Sigmoid colon (tissue), 7 donors: ENCODE measurements around the gene TTC3. TPM values are rescaled to one million over a fixed set of nuclear protein-coding genes. Genes with fewer than 3 reads are reported as not detected.
"Not testable (repeated sequence)": the region's sequence is repeated elsewhere in the genome, so short reads cannot be mapped to it uniquely, and the experiment has no call there.

Experiments used
- DNase-seq: peaks from one replicate; pipeline ENCODE4 v3.0.0-alpha.2; 2019
- H3K27ac ChIP-seq, 4 donors: fragments of 200-600 bp; sonication (generic); one replicate each; pipeline ENCODE4 v1.5.1; 2016 to 2019; ENCODE audit warnings: mild to moderate bottlenecking in 1 of 4
- H3K27me3 ChIP-seq, 3 donors: fragments of 200-600 bp; sonication (generic); one replicate each; pipeline ENCODE4 v1.5.1; 2019; ENCODE audit warnings: mild to moderate bottlenecking in 1 of 3
- H3K36me3 ChIP-seq, 4 donors: fragments of 200-600 bp; sonication (generic); one replicate each; pipeline ENCODE4 v1.5.1; 2016 to 2019
- H3K4me1 ChIP-seq, 4 donors: fragments of 200-600 bp; sonication (generic); one replicate each; pipeline ENCODE4 v1.5.1; 2017 to 2019
- H3K4me3 ChIP-seq, 4 donors: fragments of 200-600 bp; sonication (generic); one replicate each; pipeline ENCODE4 v1.5.1; 2017 to 2019; ENCODE audit warnings: mild to moderate bottlenecking in 2 of 4, moderate library complexity in 1 of 4
- H3K9me3 ChIP-seq, 4 donors: fragments of 200-600 bp in 3 of 4; sonication (generic) in 3 of 4; one replicate each; pipeline versions ENCODE4 v1.5.1 to v1.6.1; 2013 to 2019
- CTCF ChIP-seq, 4 experiments: fragments of 450-650 bp in 3 of 4; fragments of 200-600 bp in 1 of 4; IDR thresholded peaks; one replicate each; pipeline ENCODE4 v1.5.1; 2016 to 2019; ENCODE audit warnings: antibody characterized with exemption in 4 of 4, mild to moderate bottlenecking in 3 of 4, moderate library complexity in 2 of 4
- EP300 ChIP-seq, 4 donors: sonication (generic); formaldehyde crosslinking; IDR thresholded peaks; one replicate each; pipeline ENCODE4 v1.6.1; 2017; ENCODE audit warnings: antibody characterized with exemption in 4 of 4
- POLR2A ChIP-seq, 2 donors: fragments of 450-650 bp; IDR thresholded peaks; one replicate each; pipeline ENCODE4 v1.6.1; 2016; ENCODE audit warnings: antibody characterized with exemption in 2 of 2, mild to moderate bottlenecking in 2 of 2, moderate library complexity in 2 of 2
- POLR2AphosphoS5 ChIP-seq, 4 donors: sonication (generic); formaldehyde crosslinking; IDR thresholded peaks; one replicate each; pipeline ENCODE4 v1.6.1; 2017; ENCODE audit warnings: antibody characterized with exemption in 4 of 4
- WGBS, 2 donors: extraction: QIAGEN DNeasy Blood & Tissue Kit; methylation state at CpG; one replicate each; pipeline ENCODE4 v1.1.7; 2013; 5-methylcytosine and 5-hydroxymethylcytosine counted together
- intact Hi-C: fragments of 100-400 bp; cut with DNase I; formaldehyde crosslinking; loops from one replicate; pipeline ENCODE4 v1.15.1; 2023
- polyA plus RNA-seq, 3 donors: library from polyadenylated mRNA; stranded (reverse); fragments of 200-250 nt; gene quantifications; one replicate each; pipeline ENCODE4 v1.2.3, GENCODE V29; 2013
- total RNA-seq, 4 donors: library from RNA; depleted of rRNA; stranded (reverse); fragments of >200 nt; gene quantifications; one replicate each; pipeline ENCODE4 v1.1.0, GENCODE V29; 2016
- donor health status: healthy with polysubstance abuse.
- donor health status: Bipolar disorder and iron deficiency.
- donor health status: healthy.

The TTC3 gene
- total and polyA plus RNA-seq, 7 donors = 22.2 to 151 (median 108) TPM

DNA sequence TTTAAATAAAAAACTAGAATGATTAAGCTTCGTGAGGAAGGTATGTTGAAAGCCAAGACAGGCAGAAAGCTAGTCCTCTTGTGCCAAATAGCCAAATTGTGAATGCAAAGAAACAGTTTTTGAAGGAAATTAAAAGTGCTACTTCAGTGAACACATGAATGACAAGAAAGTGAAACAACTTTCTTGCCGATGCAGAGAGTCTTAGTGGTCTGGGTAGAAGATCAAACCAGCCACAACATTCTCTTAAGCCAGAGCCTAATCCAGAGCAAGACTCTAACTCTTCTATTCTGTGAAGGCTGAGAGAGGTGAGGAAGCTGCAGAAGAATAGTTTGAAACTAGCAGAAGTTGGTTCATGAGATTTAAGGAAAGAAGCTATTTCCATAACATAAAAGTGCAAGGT is 63.2 kb downstream of the TTC3 start:
- 79 to 92% methylated on average over 2 of the region's 2 CpGs for WGBS, 2 donors
- TF ChIP-seq EP300 (IDR thresholded peaks at IDR 0.05) (no peak), POLR2AphosphoS5 (IDR thresholded peaks at IDR 0.05) (no peak), CTCF (IDR thresholded peaks at IDR 0.05) (no peak), POLR2A (IDR thresholded peaks at IDR 0.05) (no peak)
- Histone ChIP-seq H3K4me1 (no peaks in the 10 kb centered on the region), H3K9me3 (no peaks in the 10 kb centered on the region), H3K27me3 (no peaks in the 10 kb centered on the region), H3K36me3 (peaks cover 10 to 90% (median 31%) of the 10 kb centered on the region in 4 donors), H3K27ac (no peak overlapping the region), H3K4me3 (no peak overlapping the region)
- DNase-seq = no peak
- intact Hi-C loops = no loop called here

DNA sequence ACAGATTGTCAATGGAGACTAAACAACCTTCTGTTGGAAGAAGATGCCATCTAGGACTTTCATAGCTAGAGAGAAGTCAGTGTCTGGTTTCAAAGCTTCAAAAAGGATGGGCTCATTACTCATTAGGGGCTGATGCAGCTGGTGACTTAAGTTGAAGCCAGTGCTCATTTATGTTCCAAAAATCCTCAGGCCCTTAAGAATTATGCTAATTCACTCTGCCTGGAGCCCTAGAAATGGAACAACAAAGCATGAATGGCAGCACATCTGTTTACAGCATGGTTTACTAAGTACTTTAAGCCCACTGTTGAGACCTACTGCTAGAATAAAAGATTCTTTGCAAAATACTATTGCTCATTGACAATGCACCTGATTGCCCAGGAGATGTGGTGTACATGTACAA is 63.7 kb downstream of the TTC3 start:
- Histone ChIP-seq H3K4me1 (no peaks in the 10 kb centered on the region), H3K27ac (no peak overlapping the region), H3K27me3 (no peaks in the 10 kb centered on the region), H3K9me3 (no peaks in the 10 kb centered on the region), H3K4me3 (no peak overlapping the region), H3K36me3 (peaks cover 10 to 90% (median 31%) of the 10 kb centered on the region in 4 donors)
- intact Hi-C loops = no loop called here
- TF ChIP-seq POLR2A (IDR thresholded peaks at IDR 0.05) = no peak
- no peak for TF ChIP-seq EP300 (IDR thresholded peaks at IDR 0.05)
- TF ChIP-seq POLR2AphosphoS5 (IDR thresholded peaks at IDR 0.05) = no peak
- no peak for TF ChIP-seq CTCF (IDR thresholded peaks at IDR 0.05)
- no peak for DNase-seq

DNA sequence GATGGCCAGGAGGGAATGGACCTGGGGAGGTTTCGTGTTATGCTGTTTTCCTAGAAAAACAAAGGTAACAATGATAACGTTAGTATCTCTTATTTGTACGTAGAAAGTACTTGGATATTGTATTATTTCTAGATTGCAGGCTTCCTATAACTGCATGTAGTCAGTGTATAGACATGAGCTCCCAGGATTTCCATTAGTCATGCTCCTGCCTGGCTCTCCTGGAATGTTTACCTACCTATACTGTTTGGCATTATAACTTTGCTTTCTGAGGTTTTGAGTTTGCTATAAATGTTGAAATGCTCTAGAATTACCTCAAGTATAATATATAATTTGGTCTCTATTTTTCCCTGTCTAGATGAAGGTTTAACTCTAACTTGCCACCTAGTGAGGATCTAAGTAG is 66.1 kb downstream of the TTC3 start:
- H3K4me3 ChIP-seq = no peak overlapping the region
- TF ChIP-seq CTCF (IDR thresholded peaks at IDR 0.05) (no peak), POLR2A (IDR thresholded peaks at IDR 0.05) (no peak), EP300 (IDR thresholded peaks at IDR 0.05) (no peak), POLR2AphosphoS5 (IDR thresholded peaks at IDR 0.05) (no peak)
- H3K4me1 ChIP-seq = no peaks in the 10 kb centered on the region
- WGBS, 2 donors = 95 to 96% methylated on average over 3 of the region's 3 CpGs
- no peak for DNase-seq
- intact Hi-C loops = no loop called here
- H3K9me3 ChIP-seq = no peaks in the 10 kb centered on the region
- no peak overlapping the region for H3K27ac ChIP-seq
- H3K36me3 ChIP-seq = peaks cover 5 to 72% (median 24%) of the 10 kb centered on the region in 4 donors
- no peaks in the 10 kb centered on the region for H3K27me3 ChIP-seq

DNA sequence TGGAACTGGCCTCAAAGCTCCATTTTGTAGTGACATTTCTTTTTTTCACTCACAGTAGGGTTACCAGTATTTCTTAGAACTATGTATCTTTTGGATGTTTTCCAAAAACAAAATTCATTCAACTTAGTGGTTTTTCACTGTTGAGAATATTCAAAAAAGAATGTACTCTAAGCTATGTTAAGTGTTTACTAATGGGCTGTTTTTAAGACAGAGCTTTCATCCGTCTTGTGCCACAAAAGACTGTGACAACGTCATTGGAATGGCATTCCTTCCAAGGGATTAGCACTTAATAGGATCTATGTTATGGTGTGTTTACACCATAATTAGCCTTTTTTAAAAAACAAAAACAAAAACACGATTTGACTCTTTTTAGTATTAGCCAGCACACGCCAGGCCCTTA is 66.8 kb downstream of the TTC3 start:
- 83 to 88% methylated on average over 4 of the region's 4 CpGs for WGBS, 2 donors
- Histone ChIP-seq H3K9me3 (no peaks in the 10 kb centered on the region), H3K4me1 (no peaks in the 10 kb centered on the region), H3K36me3 (peaks cover 4 to 72% (median 26%) of the 10 kb centered on the region in 4 donors), H3K4me3 (no peak overlapping the region), H3K27me3 (no peaks in the 10 kb centered on the region), H3K27ac (no peak overlapping the region)
- intact Hi-C loops = no loop called here
- TF ChIP-seq POLR2AphosphoS5 (IDR thresholded peaks at IDR 0.05) = no peak
- no peak for TF ChIP-seq POLR2A (IDR thresholded peaks at IDR 0.05)
- no peak for TF ChIP-seq EP300 (IDR thresholded peaks at IDR 0.05)
- no peak for TF ChIP-seq CTCF (IDR thresholded peaks at IDR 0.05)
- DNase-seq = no peak

- peaks cover 0 to 71% (median 7%) of the 10 kb centered on the region in 4 donors for H3K36me3 ChIP-seq
- H3K4me3 ChIP-seq, intact Hi-C loops, DNase-seq, H3K4me1 ChIP-seq, H3K9me3 ChIP-seq, H3K27me3 ChIP-seq, H3K27ac ChIP-seq: not testable (repeated sequence)
- 93 to 98% methylated on average over 5 of the region's 5 CpGs for WGBS, 2 donors
Observed at GRCh38 chr21:37143392-37143791, 70.3 kb downstream of the TTC3 start.
